ENCODE results near the gene ADCK2.

- TF ChIP-seq CTCF (conservative IDR thresholded peaks at IDR 0.05) (no peak), ZFX (IDR thresholded peaks at IDR 0.05) (no peak)
Measured at GRCh38 chr7:140674356-140674800, 1.6 kb downstream of the ADCK2 start.

All from C4-2B (cell line).